Measurements from ENCODE around the gene KDELR1. TPM values are rescaled to one million over a fixed set of nuclear protein-coding genes. Genes with fewer than 3 reads are reported as not detected.

The KDELR1 gene
- total RNA-seq, 2 donors from 2014 or later, result 64.4 to 80.9 TPM

DNA sequence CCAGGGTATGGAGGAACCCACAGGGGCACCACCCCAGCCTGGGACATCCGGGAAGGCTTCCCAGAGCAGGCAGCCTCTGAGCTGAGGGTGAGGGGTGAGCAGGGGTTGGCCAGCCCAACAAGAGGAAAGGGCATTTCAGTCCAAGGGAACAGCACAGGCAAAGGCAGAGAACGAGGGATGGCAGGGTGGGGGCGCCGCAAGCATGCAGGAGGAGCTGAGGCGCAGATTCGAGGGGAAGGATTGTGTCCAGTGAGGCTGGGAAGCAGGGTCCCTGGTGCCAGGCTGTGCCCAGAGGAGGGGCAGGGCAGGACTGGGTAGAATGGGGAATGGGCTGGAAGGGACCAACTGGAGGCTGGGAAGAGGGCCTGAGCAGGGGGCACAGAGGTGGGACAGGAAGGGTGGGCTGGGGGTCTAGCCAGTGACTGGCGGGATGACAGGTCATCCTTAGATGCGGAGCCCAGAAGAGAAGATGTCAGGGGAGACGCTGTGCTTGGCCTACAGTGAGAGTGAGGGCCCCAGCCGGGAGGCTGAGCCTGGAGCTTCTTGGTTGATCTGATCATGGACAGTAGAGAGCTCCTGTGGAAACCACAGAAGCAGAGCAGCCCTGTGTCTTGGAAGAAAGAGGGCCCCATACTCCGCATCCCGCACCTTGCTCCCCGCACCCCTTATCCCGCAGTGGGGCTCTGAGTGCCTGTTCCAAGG lies 52.4 kb downstream of the KDELR1 start:
- H3K9me3 Mint-ChIP-seq, result no peaks in the 10 kb centered on the region
- H3K27me3 Mint-ChIP-seq, result no peaks in the 10 kb centered on the region
- ATAC-seq, result peak in 1 of 2 donors; percentile 4
- H3K36me3 Mint-ChIP-seq, result no peaks in the 10 kb centered on the region
- no peak for DNase-seq (ENCODE audit: low spot score)
- H3K4me3 Mint-ChIP-seq, result no peak overlapping the region
- H3K27ac Mint-ChIP-seq, result peak overlapping the region in 1 of 2 donors; percentile 53
- H3K4me1 Mint-ChIP-seq (ENCODE audit: low read depth in 2 of 2), result peaks cover 8 to 9% of the 10 kb centered on the region in 2 donors

DNA sequence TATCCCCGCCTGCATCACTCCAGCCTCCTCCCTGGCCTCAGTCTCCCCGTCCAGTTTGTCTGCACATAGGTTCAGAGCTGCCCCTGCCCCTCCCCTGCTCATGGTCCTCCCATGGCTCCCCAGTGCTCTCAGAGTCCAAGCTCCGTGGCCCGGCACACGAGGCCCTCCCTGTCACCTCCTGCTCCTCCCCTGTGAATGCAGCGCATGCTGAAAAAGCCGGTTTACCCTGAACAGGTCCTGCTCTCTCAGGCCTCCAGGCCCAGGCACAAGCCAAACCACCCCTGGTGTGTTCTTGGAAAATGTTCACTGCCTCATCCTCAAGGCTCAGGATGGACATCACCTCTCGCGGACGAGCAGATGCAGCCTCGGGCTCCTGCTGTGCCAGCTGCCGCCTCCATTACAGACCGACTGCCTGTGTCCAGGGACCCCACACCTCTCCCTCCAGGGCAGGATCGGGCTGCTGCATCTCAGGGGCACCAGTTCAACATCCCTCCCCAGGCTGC lies 53.0 kb downstream of the KDELR1 start:
- Mint-ChIP-seq H3K4me1 (ENCODE audit: low read depth in 2 of 2) (peaks cover 12 to 14% of the 10 kb centered on the region in 2 donors), H3K36me3 (no peaks in the 10 kb centered on the region), H3K27ac (no peak overlapping the region), H3K4me3 (no peak overlapping the region), H3K9me3 (no peaks in the 10 kb centered on the region), H3K27me3 (no peaks in the 10 kb centered on the region)
- no peak for ATAC-seq
- DNase-seq (ENCODE audit: low spot score), result no peak

DNA sequence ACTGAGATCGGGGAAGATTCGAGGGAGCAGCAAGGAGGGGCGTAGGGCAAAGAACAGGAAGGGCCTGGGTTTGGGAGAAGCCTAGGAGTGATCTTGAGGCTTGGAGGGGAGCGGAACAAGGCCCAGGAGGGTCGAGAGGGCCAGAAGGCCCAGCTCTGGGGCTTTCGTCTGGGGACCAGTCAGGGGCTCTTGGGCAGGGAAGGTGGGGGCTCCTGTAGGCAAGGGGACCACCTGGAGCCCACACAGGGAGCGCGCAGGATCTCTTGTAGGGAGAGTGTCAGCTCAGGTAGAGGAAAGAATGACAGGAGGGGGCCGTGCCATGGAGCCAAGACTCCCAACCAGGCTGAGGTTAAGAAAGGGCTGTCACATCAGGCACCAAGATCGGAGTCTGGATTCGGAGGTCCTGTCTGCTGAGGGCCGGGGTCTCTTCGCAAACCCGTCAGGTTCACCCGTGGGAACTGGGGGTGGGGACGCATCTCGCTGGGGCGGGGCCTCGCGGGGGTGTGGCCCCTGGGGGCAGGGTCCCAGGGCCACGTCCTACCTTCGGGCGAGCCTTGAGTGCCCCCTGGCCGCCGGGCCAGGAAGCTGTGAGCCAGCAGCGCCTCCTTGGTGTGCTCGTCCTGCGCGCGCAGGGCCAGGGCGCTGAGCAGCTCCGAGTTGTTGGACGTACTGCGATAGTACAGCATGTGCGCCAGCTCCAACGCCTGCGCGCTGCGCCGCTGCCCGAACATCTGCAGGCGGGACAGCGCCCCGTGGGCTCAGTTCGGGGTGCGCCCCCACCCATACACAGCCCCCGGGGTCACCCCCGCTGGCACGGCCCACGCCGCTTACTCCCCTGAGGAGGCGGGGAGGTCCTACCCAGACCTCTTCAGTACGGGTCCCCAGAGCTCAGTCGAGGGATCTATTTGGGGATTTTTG lies 57.6 kb downstream of the KDELR1 start:
- H3K4me1 Mint-ChIP-seq (ENCODE audit: low read depth in 2 of 2), result peaks cover 50 to 51% of the 10 kb centered on the region in 2 donors
- H3K36me3 Mint-ChIP-seq, result no peaks in the 10 kb centered on the region
- no peaks in the 10 kb centered on the region for H3K27me3 Mint-ChIP-seq
- H3K9me3 Mint-ChIP-seq, result no peaks in the 10 kb centered on the region
- ATAC-seq, result peak; percentile 88 to 89
- H3K27ac Mint-ChIP-seq, result peak overlapping the region; percentile 95 to 97
- DNase-seq (ENCODE audit: low spot score), result peak; percentile 95
- H3K4me3 Mint-ChIP-seq, result peak overlapping the region; percentile 98

DNA sequence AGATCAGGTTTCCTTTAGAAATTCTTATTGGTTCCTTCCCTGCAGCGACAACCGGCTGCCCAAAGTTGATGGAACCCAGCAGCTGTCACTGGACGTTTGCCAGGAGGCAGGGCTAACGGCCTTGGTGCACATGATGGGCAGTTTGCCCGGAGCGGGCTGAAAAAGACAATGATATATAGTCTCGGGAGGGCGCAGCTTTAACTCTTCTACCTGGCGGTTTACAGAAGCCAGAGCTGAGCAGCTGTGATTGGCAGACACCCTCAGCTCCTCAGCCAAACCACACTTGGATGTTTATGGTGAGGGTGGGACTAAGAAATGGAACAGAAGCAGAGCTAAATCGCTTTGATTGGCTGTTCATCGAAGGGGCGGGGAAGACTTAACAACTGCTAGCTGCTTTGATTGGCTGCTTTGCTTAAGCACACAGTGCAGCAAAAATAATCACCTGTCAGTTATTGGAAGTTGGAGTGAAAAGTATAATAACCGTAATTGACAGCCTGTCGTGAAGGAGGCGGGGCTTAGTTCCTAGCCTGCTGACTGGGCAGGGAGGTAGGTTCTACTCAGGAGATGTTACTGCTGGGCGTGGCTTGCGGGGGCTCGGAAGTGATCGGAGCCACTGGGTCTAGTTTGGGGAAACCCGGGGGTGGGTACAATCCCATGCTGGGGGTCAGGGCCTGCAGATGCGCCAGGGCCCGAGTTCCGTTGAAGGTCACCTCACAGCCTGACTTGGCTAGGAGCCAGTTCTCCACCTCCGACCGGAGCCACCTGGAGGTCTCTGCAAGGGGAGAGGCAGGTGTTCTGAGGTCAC lies 58.5 kb downstream of the KDELR1 start:
- H3K27ac Mint-ChIP-seq, result peak overlapping the region; percentile 95 to 97
- peak overlapping the region; percentile 98 for H3K4me3 Mint-ChIP-seq
- H3K27me3 Mint-ChIP-seq, result no peaks in the 10 kb centered on the region
- H3K4me1 Mint-ChIP-seq (ENCODE audit: low read depth in 2 of 2), result peaks cover 54 to 56% of the 10 kb centered on the region in 2 donors
- DNase-seq (ENCODE audit: low spot score) (peak; percentile 93), ATAC-seq (peak; percentile 78 to 83)
- H3K36me3 Mint-ChIP-seq, result peaks cover 4% of the 10 kb centered on the region
- H3K9me3 Mint-ChIP-seq, result no peaks in the 10 kb centered on the region

Other genes with a start within 250 kb of the KDELR1 start
- 100 to 1,000 TPM in 1 of 2 donors, 10 to 100 TPM in 1; 65.8 to 172 TPM for gene LIG1, start 221.2 kb downstream of the KDELR1 start, total RNA-seq
- gene ZSWIM9, start 220.9 kb downstream of the KDELR1 start, total RNA-seq, result 10 to 100 TPM in 1 of 2 donors, 1 to 10 TPM in 1; 6.2 to 16.8 TPM
- gene CARD8, start 135.6 kb downstream of the KDELR1 start, total RNA-seq, result 100 to 1,000 TPM; 172 to 176 TPM
- under 1 TPM in 1 of 2 donors, not detected in 1; 0.64 TPM for gene ZNF114, start 121.5 kb downstream of the KDELR1 start, total RNA-seq
- gene EMP3, start 66.0 kb downstream of the KDELR1 start, total RNA-seq, result 100 to 1,000 TPM in 1 of 2 donors, 10 to 100 TPM in 1; 99.4 to 157 TPM
- gene TMEM143, start 27.6 kb downstream of the KDELR1 start, total RNA-seq, result 10 to 100 TPM in 1 of 2 donors, 1 to 10 TPM in 1; 6.9 to 25.5 TPM
- under 1 TPM in 1 of 2 donors, not detected in 1; 0.45 TPM for gene SYNGR4, start 27.2 kb downstream of the KDELR1 start, total RNA-seq
- gene GRIN2D, start 2.1 kb upstream of the KDELR1 start, total RNA-seq, result under 1 TPM; 0.14 to 0.42 TPM
- gene GRWD1, start 54.4 kb upstream of the KDELR1 start, total RNA-seq, result 100 to 1,000 TPM in 1 of 2 donors, 10 to 100 TPM in 1; 60.6 to 104 TPM
- gene KCNJ14, start 64.0 kb upstream of the KDELR1 start, total RNA-seq, result 1 to 10 TPM; 2.1 to 4.6 TPM
- gene CYTH2, start 77.8 kb upstream of the KDELR1 start, total RNA-seq, result 10 to 100 TPM; 66.4 to 66.9 TPM
- gene LMTK3, start 120.3 kb upstream of the KDELR1 start, total RNA-seq, result 1 to 10 TPM in 1 of 2 donors, under 1 TPM in 1; 0.40 to 1.3 TPM
- not detected for gene SULT2B1, start 160.6 kb upstream of the KDELR1 start, total RNA-seq
- gene SPACA4, start 215.2 kb upstream of the KDELR1 start, total RNA-seq, result not detected
- gene FAM83E, start 223.5 kb upstream of the KDELR1 start, total RNA-seq, result 10 to 100 TPM in 1 of 2 donors, 1 to 10 TPM in 1; 3.5 to 13.7 TPM
- 1,000 to 10,000 TPM; 1,029 to 1,552 TPM for gene RPL18, start 227.6 kb upstream of the KDELR1 start, total RNA-seq
- 10 to 100 TPM; 37.9 to 71.4 TPM for gene SPHK2, start 228.0 kb upstream of the KDELR1 start, total RNA-seq
- 1 to 10 TPM; 3.8 to 3.9 TPM for gene DBP, start 245.8 kb upstream of the KDELR1 start, total RNA-seq